GM21825 (cell line): ENCODE measurements around the gene KCNC1.

Experiments used
- ATAC-seq: cut with Tn5 transposase; IDR thresholded peaks from one replicate; pipeline ENCODE4 v1.9.1; 2021; ENCODE audit warnings: mild to moderate bottlenecking, moderate library complexity; ENCODE audit not compliant: unreplicated experiment

Gene KCNC1

GRCh38 chr11:17734418-17734911 lies at the start of gene KCNC1:
Gene KCNC1, plus strand, starts transcription at chr11:17734781. Its CDS starts 1,222 bp downstream, at chr11:17736003.
- no peak for ATAC-seq

GRCh38 chr11:17686231-17686980 lies 48.2 kb upstream of the KCNC1 start:
- no peak for ATAC-seq

GRCh38 chr11:17687946-17688670 lies 46.5 kb upstream of the KCNC1 start:
- no peak for ATAC-seq

GRCh38 chr11:17691550-17691949 lies 43.0 kb upstream of the KCNC1 start:
- no peak for ATAC-seq

GRCh38 chr11:17691976-17692375 lies 42.6 kb upstream of the KCNC1 start:
- no peak for ATAC-seq

- no peak for ATAC-seq
These were observed 41.6 kb upstream of the KCNC1 start for GRCh38 chr11:17692931-17693330.

GRCh38 chr11:17693531-17693930 lies 41.0 kb upstream of the KCNC1 start:
- ATAC-seq = no peak

- ATAC-seq = no peak
These were observed 40.0 kb upstream of the KCNC1 start for GRCh38 chr11:17694494-17695110.

- ATAC-seq = no peak
These were observed 38.8 kb upstream of the KCNC1 start for GRCh38 chr11:17695454-17696441.

- ATAC-seq = no peak
These were observed 37.8 kb upstream of the KCNC1 start for GRCh38 chr11:17696741-17697140.

- no peak for ATAC-seq
These were observed 37.2 kb upstream of the KCNC1 start for GRCh38 chr11:17697175-17697949.

GRCh38 chr11:17699147-17700114 lies 35.1 kb upstream of the KCNC1 start:
- ATAC-seq = no peak

GRCh38 chr11:17700991-17701390 lies 33.6 kb upstream of the KCNC1 start:
- ATAC-seq = no peak

- no peak for ATAC-seq
These were observed 31.7 kb upstream of the KCNC1 start for GRCh38 chr11:17702876-17703275.

- ATAC-seq = no peak
These were observed 30.6 kb upstream of the KCNC1 start for GRCh38 chr11:17703951-17704350.

- no peak for ATAC-seq
These were observed 26.8 kb upstream of the KCNC1 start for GRCh38 chr11:17707830-17708229.

GRCh38 chr11:17711836-17712235 lies 22.7 kb upstream of the KCNC1 start:
- no peak for ATAC-seq

- ATAC-seq = no peak
These were observed 20.7 kb upstream of the KCNC1 start for GRCh38 chr11:17713851-17714250.
